OCI-LY3 (cell line): Measurements from ENCODE around the gene MTMR4.
A peak's percentile ranks its signal among the peaks of the same experiment; 100 is the strongest.

ENCODE experiments used
- H2AFZ ChIP-seq: fragments of 200-600, 300-600 bp; shearing (Covaris generic); 2 replicates; pipeline ENCODE4 v1.6.0; 2014; ENCODE audit warnings: antibody characterized with exemption, low read depth, low read length
- H3K27ac ChIP-seq: fragments of 200-600, 300-600 bp; sonication (generic); 2 replicates; pipeline ENCODE4 v1.5.1; 2014; ENCODE audit warnings: mild to moderate bottlenecking, low read length, moderate library complexity, mixed read lengths
- H3K27me3 ChIP-seq: fragments of 200-600, 300-600 bp; sonication (generic); 2 replicates; pipeline ENCODE4 v1.6.1; 2014; ENCODE audit warnings: low read depth, low read length, mixed read lengths
- H3K36me3 ChIP-seq: fragments of 200-600, 300-600 bp; sonication (generic); replicated peaks from 2 replicates; pipeline ENCODE3; 2014; ENCODE audit warnings: low read depth, low read length, mixed read lengths
- H3K4me1 ChIP-seq: fragments of 300-600, 200-600 bp; sonication (generic); 2 replicates; pipeline ENCODE4 v1.6.1; 2014; ENCODE audit warnings: low read length, mixed read lengths
- H3K4me2 ChIP-seq: fragments of 200-600, 300-600 bp; sonication (generic); 2 replicates; pipeline ENCODE4 v1.6.1; 2014; ENCODE audit warnings: low read length, mixed read lengths
- H3K4me3 ChIP-seq: fragments of 300-600, 200-600 bp; sonication (generic); 2 replicates; pipeline ENCODE4 v1.5.1; 2014; ENCODE audit warnings: antibody characterized with exemption, mild to moderate bottlenecking, low read length, moderate library complexity
- H3K79me2 ChIP-seq: fragments of 300-600, 200-600 bp; shearing (Covaris generic); 2 replicates; pipeline ENCODE4 v1.6.1; 2014; ENCODE audit warnings: mild to moderate bottlenecking, low read length, mixed read lengths
- H3K9ac ChIP-seq: fragments of 300-600, 200-600 bp; shearing (Covaris generic); 2 replicates; pipeline ENCODE4 v1.6.0; 2014; ENCODE audit warnings: mild to moderate bottlenecking, low read length, moderate library complexity
- H3K9me3 ChIP-seq: fragments of 200-600, 300-600 bp; shearing (Covaris generic); 2 replicates; pipeline ENCODE4 v1.6.1; 2014; ENCODE audit warnings: low read length, mixed read lengths; ENCODE audit not compliant: insufficient read depth
- H4K20me1 ChIP-seq: fragments of 200-600, 300-600 bp; sonication (generic); 2 replicates; pipeline ENCODE4 v1.6.1; 2016; ENCODE audit warnings: low read length, mixed read lengths; ENCODE audit not compliant: insufficient read depth
- EZH2phosphoT487 ChIP-seq: fragments of 200-600 bp; shearing (Covaris generic); IDR thresholded peaks from 2 replicates; pipeline ENCODE4 v1.6.1; 2018; ENCODE audit warnings: antibody characterized with exemption, mixed run types, low read depth
- TF ChIP-seq, protein P1 (sequence below): fragments of 200-600, 300-600 bp; sonication (generic); IDR thresholded peaks from 2 replicates; pipeline ENCODE4 v1.5.1; 2014; ENCODE audit warnings: antibody characterized with exemption, low read length, low read depth

Gene MTMR4

DNA sequence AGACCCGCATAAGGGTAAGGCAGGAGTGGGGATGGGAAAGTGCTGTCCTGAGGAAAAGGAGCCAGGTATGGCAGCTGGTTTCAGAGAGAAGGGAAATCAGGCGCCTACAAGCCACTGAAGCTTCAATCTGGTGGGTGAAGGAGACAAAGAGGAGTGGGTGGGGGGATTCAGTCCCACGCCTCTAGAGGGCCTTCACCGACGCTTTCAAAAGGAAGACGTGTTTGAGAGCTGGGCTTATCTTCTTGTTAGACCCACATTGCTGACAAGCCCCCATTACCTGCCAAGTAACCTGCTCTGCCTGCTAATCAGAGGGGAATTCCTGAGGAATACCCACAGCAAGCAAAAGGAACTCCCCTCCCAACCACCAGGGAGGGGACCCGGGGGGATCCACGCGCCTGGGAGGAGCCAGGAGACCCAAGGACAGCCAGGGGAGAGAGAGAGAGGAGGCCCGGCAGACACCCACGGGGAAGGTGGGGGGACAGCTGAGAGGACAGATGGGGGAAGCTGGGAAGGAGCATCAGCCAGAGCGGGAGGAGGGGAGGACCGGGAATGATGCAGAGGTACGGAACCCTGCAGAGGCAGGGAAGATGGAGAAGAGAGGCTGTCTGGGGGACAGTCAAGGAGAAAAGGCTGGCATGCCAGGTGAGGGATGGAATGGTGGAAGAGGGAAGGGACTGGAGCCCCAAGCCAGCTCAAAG lies 1.0 kb downstream of the MTMR4 start:
- H3K9me3 ChIP-seq = no peaks in the 10 kb centered on the region

DNA sequence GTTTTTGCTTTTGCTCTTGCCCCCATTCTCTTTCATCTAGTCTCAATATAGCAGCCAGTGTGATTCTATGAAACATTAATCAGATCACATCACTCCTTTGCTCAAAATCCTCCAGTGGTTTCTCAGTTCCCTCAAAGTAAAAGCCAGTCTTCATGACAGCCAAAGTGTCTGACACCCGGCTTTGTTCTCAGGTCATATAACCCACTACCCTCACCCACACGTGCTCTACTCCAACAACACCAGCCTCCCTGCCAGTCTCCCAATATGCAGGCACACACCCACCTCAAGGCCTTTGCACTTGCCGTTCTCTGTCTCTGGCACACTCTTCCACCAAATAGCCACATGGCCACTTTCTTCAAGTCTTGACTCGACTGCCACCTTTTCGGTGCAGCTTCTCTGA lies 4.4 kb downstream of the MTMR4 start:
- Histone ChIP-seq H3K36me3 (peaks cover 77% of the 10 kb centered on the region), H3K79me2 (peaks cover 61% of the 10 kb centered on the region)

More for the DNA sequence above, 1.0 kb downstream of the MTMR4 start:
- peak overlapping the region; percentile 96 for H3K9ac ChIP-seq
- H3K4me3 ChIP-seq = peak overlapping the region; percentile 100
- H4K20me1 ChIP-seq = peaks cover 11% of the 10 kb centered on the region
- peak overlapping the region; percentile 68 for H3K27ac ChIP-seq
- TF ChIP-seq, protein P1, sequence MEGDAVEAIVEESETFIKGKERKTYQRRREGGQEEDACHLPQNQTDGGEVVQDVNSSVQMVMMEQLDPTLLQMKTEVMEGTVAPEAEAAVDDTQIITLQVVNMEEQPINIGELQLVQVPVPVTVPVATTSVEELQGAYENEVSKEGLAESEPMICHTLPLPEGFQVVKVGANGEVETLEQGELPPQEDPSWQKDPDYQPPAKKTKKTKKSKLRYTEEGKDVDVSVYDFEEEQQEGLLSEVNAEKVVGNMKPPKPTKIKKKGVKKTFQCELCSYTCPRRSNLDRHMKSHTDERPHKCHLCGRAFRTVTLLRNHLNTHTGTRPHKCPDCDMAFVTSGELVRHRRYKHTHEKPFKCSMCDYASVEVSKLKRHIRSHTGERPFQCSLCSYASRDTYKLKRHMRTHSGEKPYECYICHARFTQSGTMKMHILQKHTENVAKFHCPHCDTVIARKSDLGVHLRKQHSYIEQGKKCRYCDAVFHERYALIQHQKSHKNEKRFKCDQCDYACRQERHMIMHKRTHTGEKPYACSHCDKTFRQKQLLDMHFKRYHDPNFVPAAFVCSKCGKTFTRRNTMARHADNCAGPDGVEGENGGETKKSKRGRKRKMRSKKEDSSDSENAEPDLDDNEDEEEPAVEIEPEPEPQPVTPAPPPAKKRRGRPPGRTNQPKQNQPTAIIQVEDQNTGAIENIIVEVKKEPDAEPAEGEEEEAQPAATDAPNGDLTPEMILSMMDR = no peak
- no peak for TF ChIP-seq EZH2phosphoT487
- peaks cover 49% of the 10 kb centered on the region for H3K36me3 ChIP-seq
- H2AFZ ChIP-seq = no peak overlapping the region
- H3K4me1 ChIP-seq = peaks cover 49% of the 10 kb centered on the region
- peak overlapping the region; percentile 99 for H3K4me2 ChIP-seq
- H3K79me2 ChIP-seq = peaks cover 58% of the 10 kb centered on the region
- no peaks in the 10 kb centered on the region for H3K27me3 ChIP-seq

DNA sequence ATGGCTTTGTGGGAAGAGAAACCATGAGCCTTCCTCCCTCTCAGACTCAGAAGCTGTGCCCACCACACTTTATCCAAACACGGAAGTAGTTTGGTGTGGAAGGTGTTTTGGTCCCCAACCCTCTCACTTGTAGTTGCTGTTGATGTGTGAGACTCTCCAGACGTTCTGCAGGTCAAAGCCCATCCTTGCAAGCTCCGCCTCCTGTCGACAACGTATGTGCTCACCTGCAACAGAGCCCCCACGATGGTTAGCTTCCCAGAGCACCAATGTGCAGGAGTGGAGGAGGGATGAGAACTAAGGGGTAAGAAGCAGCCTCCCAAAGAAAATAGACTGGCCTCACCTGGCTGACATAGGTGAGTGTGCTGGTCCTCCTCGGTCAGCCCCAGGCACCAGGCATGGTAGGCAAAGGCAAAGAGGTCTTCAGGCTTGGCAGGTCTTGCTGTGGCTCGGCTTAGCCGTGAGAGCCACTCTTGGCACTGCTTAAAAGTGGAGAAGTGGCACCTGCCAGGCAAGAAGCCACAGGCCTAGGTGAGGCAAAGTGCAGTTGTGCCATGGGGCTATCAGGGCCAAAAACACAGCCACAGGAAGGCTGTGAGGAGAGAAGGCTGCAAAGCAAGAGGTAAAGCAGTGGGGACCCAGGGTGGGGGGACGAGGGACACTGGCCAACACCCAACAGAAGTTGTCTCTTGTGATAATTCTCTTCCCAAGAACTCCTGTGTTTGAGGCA lies 5.9 kb downstream of the MTMR4 start:
- Histone ChIP-seq H3K27me3 (no peaks in the 10 kb centered on the region), H3K9ac (no peak overlapping the region), H3K4me2 (no peak overlapping the region), H3K79me2 (peaks cover 64% of the 10 kb centered on the region), H3K4me1 (peaks cover 60% of the 10 kb centered on the region), H2AFZ (no peak overlapping the region), H4K20me1 (peaks cover 8% of the 10 kb centered on the region), H3K36me3 (peaks cover 85% of the 10 kb centered on the region), H3K27ac (peak overlapping the region; percentile 22; the same call in 1 of the 2 replicates), H3K9me3 (no peaks in the 10 kb centered on the region), H3K4me3 (no peak overlapping the region)
- no peak for TF ChIP-seq EZH2phosphoT487
- TF ChIP-seq, protein P1 = no peak

More for the DNA sequence above, 4.4 kb downstream of the MTMR4 start:
- Histone ChIP-seq H2AFZ (no peak overlapping the region), H3K27ac (peak overlapping the region; percentile 61), H3K9me3 (no peaks in the 10 kb centered on the region), H3K4me2 (peak overlapping the region; percentile 42), H3K27me3 (no peaks in the 10 kb centered on the region), H4K20me1 (peaks cover 11% of the 10 kb centered on the region), H3K9ac (no peak overlapping the region), H3K4me3 (no peak overlapping the region), H3K4me1 (peaks cover 53% of the 10 kb centered on the region)
- TF ChIP-seq, protein P1 = no peak
- no peak for TF ChIP-seq EZH2phosphoT487

DNA sequence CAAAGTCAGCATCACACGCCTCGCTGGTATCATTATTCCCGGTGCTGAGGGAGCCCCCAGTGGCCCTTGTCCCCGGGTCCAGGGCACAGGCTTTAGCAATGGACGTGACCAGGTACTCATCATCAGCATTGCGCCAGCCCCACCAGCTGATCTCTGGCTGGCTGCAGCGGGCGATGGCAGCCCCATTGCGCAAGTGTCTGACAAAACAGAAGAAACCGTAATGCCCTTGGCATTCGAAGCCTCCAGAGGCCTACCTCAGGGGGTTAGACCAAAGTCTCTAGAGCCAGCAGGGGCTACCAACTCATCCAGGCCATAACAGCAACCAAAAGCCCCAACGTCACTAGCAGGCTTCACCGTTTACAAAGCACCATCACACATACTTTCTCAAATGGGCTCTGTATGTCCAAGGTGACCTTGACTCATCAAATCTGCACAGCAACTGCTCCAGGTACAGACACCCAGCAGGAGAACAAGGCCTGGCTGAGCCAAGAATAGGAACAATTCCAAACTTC lies 7.3 kb downstream of the MTMR4 start:
- Histone ChIP-seq H3K4me1 (peaks cover 48% of the 10 kb centered on the region), H3K4me3 (no peak overlapping the region), H3K27me3 (no peaks in the 10 kb centered on the region), H3K4me2 (no peak overlapping the region), H4K20me1 (no peaks in the 10 kb centered on the region), H3K79me2 (peaks cover 55% of the 10 kb centered on the region), H3K36me3 (peaks cover 85% of the 10 kb centered on the region), H3K9ac (no peak overlapping the region), H2AFZ (no peak overlapping the region), H3K9me3 (no peaks in the 10 kb centered on the region), H3K27ac (0 out of 2 replicates have a peak overlapping the region, but pooled peaks have one; percentile 22)
- no peak for TF ChIP-seq EZH2phosphoT487
- TF ChIP-seq, protein P1 = no peak
